Measurements from ENCODE around the gene LSM12. TPM values are rescaled to one million over a fixed set of nuclear protein-coding genes. Genes with fewer than 3 reads are reported as not detected.

Gene LSM12
- total RNA-seq, 2 experiments from 2014 or later = 61.9 to 62.5 TPM

DNA sequence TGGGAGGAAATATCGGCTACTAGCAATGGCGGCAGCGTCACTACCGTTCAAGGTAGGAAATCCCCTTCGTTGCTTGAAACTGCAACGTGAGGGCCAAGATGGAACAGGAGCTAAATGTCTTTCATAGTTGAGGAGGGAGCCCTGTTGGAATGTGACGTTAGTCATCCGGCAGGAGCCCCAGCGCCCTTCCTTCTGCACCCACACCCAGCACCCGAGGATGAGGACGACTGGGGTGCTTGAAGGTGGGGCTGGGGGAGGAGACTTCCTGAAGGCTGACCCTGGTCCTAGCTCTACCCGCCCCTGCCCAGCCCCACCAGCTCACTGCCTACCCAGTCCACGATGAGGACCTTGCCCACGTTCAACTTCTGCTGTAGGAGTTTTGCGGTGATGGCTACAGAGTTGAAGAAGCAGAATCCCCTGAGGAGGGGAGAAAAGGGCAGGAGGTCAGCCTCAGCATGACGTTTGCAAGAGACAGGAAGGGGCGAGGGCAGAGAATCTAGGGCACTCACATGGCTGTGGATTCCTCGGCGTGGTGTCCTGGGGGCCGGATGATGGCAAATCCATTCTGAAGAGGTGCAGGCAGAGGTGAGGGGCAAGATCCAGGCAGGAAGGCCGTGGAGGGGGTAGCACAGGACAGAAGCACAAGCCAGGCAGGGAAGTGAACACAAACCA lies 15.9 kb upstream of the LSM12 start:
- ChIA-PET POLR2A (no interaction called here), CTCF (no interaction called here)
- no peak overlapping the region for H3K4me3 Mint-ChIP-seq
- H3K27ac Mint-ChIP-seq = no peak overlapping the region
- H3K9me3 Mint-ChIP-seq (ENCODE audit: insufficient read depth) = no peaks in the 10 kb centered on the region
- DNase-seq (no peak), ATAC-seq (no peak)
- H3K27me3 Mint-ChIP-seq (ENCODE audit: low read depth) = no peaks in the 10 kb centered on the region
- H3K4me1 Mint-ChIP-seq (ENCODE audit: low read depth) = peaks cover 5% of the 10 kb centered on the region
- H3K36me3 Mint-ChIP-seq (ENCODE audit: low read depth) = peaks cover 11% of the 10 kb centered on the region

- CTCF ChIA-PET = no interaction called here
- POLR2A ChIA-PET = no interaction called here
- Mint-ChIP-seq H3K27me3 (ENCODE audit: low read depth) (no peaks in the 10 kb centered on the region), H3K27ac (no peak overlapping the region), H3K4me3 (no peak overlapping the region), H3K9me3 (ENCODE audit: insufficient read depth) (no peaks in the 10 kb centered on the region), H3K4me1 (ENCODE audit: low read depth) (no peaks in the 10 kb centered on the region), H3K36me3 (ENCODE audit: low read depth) (peaks cover 11% of the 10 kb centered on the region)
- ATAC-seq = no peak
- DNase-seq = no peak
These were observed 15.2 kb upstream of the LSM12 start for GRCh38 chr17:44081681-44082080.

DNA sequence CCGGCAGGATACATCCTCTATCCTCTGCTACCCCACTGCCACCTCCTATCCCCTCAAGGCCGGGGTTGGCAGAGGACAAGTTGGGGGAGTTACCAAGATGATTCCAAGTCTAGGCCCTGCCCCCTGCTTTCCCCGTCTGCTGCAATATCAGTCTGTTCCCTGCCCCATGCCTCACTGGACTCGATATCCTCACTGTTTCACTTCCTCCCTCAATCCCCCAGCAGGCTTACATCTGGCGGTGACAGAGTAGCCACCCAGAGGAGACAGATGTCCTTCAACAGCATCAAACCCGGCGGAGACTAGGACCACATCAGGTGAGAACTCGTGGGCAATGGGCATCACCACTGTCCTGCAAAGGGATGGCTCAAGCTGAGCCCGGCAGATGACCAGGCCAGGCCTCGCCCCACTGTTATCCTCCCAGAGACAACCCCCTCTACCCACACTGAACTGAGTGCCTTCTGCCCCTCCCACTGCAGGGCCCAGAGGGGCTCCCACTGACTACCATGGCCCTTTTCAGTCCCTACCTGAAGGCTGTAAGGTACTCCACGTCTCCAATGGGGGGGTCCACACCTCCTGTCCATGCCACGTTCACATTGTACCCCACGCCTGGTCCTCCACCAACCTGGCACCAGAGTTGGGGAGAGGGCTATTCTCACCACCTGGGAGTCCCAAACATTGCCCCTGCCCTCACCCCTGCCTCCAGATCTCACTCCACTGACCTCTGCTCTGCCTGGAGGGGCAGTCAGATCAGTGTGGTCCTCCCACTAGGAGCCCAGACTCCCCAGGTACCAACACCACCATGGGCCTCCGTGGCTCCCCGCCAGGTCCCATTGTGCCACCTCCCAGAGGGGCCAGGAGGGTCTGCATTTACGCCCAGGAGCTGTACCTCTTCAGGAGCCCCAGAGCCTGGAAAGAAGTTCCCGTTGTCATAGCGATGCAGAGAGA lies 13.7 kb upstream of the LSM12 start:
- ATAC-seq (no peak), DNase-seq (no peak)
- POLR2A ChIA-PET = no interaction called here
- no peaks in the 10 kb centered on the region for H3K27me3 Mint-ChIP-seq (ENCODE audit: low read depth)
- H3K4me1 Mint-ChIP-seq (ENCODE audit: low read depth) = no peaks in the 10 kb centered on the region
- no peak overlapping the region for H3K27ac Mint-ChIP-seq
- CTCF ChIA-PET = no interaction called here
- peaks cover 21% of the 10 kb centered on the region for H3K36me3 Mint-ChIP-seq (ENCODE audit: low read depth)
- no peak overlapping the region for H3K4me3 Mint-ChIP-seq
- no peaks in the 10 kb centered on the region for H3K9me3 Mint-ChIP-seq (ENCODE audit: insufficient read depth)

DNA sequence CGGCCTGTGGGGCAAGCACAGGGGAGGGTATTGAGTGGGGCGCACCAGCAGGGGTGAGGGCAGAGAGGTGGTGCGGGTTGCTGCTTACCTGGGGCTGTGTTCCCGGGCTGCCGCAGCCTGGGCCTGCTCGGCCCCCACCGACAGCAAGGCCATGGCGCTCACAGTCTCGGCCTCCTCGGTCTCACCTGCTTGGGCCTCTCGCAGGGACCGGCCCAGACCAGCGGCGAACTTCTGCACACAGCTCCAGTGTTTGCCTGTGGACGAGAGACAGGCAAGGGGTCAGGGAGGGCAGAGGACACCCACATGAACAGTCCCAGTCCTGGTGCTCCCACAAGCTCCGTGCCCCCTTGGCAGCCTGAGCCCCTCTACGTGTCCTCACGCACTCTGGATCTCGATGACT lies 11.9 kb upstream of the LSM12 start:
- Mint-ChIP-seq H3K4me3 (no peak overlapping the region), H3K4me1 (ENCODE audit: low read depth) (peaks cover 4% of the 10 kb centered on the region), H3K9me3 (ENCODE audit: insufficient read depth) (no peaks in the 10 kb centered on the region), H3K27ac (no peak overlapping the region), H3K27me3 (ENCODE audit: low read depth) (no peaks in the 10 kb centered on the region), H3K36me3 (ENCODE audit: low read depth) (peaks cover 20% of the 10 kb centered on the region)
- CTCF ChIA-PET = no interaction called here
- DNase-seq (no peak), ATAC-seq (no peak)
- POLR2A ChIA-PET = no interaction called here

DNA sequence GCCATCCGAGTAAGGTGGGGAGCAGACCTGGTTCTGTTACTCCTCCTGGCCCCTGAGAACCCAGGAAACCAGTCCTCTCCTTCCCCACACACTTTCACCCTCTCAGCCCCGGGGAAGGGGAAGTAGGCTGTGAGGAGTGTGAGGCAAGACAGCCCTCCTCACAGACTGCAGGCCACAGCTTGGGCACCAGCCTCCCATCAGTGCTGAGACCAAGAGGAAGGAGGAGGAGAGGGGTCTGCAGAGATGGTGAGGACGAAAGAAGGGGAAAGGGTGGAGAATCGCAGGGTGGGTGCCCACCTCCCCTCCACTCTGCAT lies 11.1 kb upstream of the LSM12 start:
- POLR2A ChIA-PET = interaction anchor here (0.9 kb wide), 1 partner anchor 11 kb away, joined by 3 read pairs; the partner anchor contains the start of gene LSM12
- Mint-ChIP-seq H3K4me3 (no peak overlapping the region), H3K27ac (no peak overlapping the region), H3K36me3 (ENCODE audit: low read depth) (peaks cover 19% of the 10 kb centered on the region), H3K4me1 (ENCODE audit: low read depth) (peaks cover 8% of the 10 kb centered on the region), H3K27me3 (ENCODE audit: low read depth) (no peaks in the 10 kb centered on the region), H3K9me3 (ENCODE audit: insufficient read depth) (no peaks in the 10 kb centered on the region)
- CTCF ChIA-PET = no interaction called here
- DNase-seq (no peak), ATAC-seq (no peak)

DNA sequence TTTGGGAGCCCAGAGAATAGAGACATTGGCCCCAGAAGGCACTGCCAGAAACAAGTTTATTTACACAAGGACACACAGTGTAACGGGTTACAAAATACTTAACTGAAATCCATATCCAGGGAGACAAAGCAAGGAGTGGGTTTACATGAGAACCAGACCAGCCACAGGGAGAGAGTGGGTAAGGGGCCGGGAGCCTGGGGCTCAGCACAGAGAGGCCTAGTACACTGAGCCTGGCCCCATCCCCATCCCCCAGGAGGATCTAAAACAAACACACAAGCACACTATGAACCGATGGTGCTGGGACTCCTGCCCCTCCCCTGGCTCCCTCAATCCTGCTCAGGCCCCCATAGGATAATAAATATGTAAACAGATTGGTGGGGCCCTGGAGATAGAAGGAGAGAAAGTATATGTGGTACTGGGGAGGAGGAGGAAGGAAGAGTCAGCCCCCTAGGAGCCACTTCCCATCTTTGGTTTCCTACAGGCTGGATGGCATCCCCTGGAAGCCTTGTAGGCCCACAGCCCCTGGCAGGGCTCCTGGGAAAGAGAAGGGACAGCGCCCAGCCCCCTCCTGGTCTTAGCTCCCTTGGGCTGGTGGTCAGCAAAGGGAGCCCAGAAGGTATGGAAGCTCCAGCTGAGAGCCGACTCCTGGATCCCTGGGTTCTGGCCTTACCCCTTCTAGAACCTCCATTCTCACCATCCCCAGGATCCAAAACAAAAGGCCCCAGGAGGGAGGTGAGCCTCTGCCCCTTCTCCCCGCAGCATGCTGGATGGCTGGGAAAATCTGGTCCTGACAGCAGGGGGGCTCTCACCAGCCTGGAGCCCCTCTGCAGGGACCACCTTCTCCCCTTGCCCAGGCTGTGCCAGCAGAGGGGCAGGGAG lies 10.5 kb upstream of the LSM12 start:
- Mint-ChIP-seq H3K4me1 (ENCODE audit: low read depth) (peaks cover 10% of the 10 kb centered on the region), H3K27ac (peak overlapping the region; percentile 12), H3K9me3 (ENCODE audit: insufficient read depth) (no peaks in the 10 kb centered on the region), H3K4me3 (no peak overlapping the region), H3K36me3 (ENCODE audit: low read depth) (peaks cover 14% of the 10 kb centered on the region), H3K27me3 (ENCODE audit: low read depth) (no peaks in the 10 kb centered on the region)
- ATAC-seq = no peak
- ChIA-PET CTCF (no interaction called here), POLR2A (interaction anchor here (0.9 kb wide), 1 partner anchor 10 kb away, joined by 3 read pairs; the partner anchor contains the start of gene LSM12)
- DNase-seq = no peak

- Mint-ChIP-seq H3K4me1 (ENCODE audit: low read depth) (peaks cover 19% of the 10 kb centered on the region), H3K9me3 (ENCODE audit: insufficient read depth) (no peaks in the 10 kb centered on the region), H3K27me3 (ENCODE audit: low read depth) (no peaks in the 10 kb centered on the region), H3K4me3 (no peak overlapping the region), H3K36me3 (ENCODE audit: low read depth) (peaks cover 13% of the 10 kb centered on the region), H3K27ac (no peak overlapping the region)
- CTCF ChIA-PET = interaction anchor here (3.2 kb wide), 1 partner anchor 8 kb away, joined by 13 read pairs; no protein-coding TSS in a partner anchor
- ATAC-seq (no peak), DNase-seq (no peak)
- POLR2A ChIA-PET = interaction anchor here (0.5 kb wide), 1 partner anchor 1133 kb away, joined by 3 read pairs; no protein-coding TSS in a partner anchor
These were observed 9.3 kb upstream of the LSM12 start for GRCh38 chr17:44075598-44076293.

DNA sequence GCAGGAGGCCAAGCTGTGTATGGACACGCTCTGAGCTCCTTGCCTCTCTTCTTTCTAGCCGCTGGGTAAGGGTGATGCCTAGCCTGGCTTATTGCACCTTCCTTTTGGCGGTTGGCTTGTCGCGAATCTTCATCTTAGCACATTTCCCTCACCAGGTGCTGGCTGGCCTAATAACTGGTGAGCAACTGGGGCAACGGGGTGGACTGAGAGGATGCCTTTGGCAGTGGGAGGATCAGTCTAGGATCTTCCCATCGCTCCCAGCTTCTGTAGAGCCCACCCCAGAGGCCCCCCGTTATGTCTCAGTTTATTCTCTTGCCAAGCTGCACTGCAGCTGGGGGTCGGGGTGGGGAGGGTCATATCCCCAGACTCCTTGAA lies 8.4 kb upstream of the LSM12 start:
- ChIA-PET POLR2A (interaction anchor here (0.5 to 0.9 kb wide), 2 partner anchors 9 to 1132 kb away, joined by 3 read pairs; no protein-coding TSS in a partner anchor), CTCF (interaction anchor here (1.0 to 3.2 kb wide), 3 partner anchors 9 to 131 kb away, joined by 3 to 13 read pairs (median 5); no protein-coding TSS in a partner anchor)
- no peaks in the 10 kb centered on the region for H3K27me3 Mint-ChIP-seq (ENCODE audit: low read depth)
- H3K27ac Mint-ChIP-seq = no peak overlapping the region
- no peaks in the 10 kb centered on the region for H3K9me3 Mint-ChIP-seq (ENCODE audit: insufficient read depth)
- no peak overlapping the region for H3K4me3 Mint-ChIP-seq
- no peak for DNase-seq
- no peak for ATAC-seq
- peaks cover 26% of the 10 kb centered on the region for H3K4me1 Mint-ChIP-seq (ENCODE audit: low read depth)
- H3K36me3 Mint-ChIP-seq (ENCODE audit: low read depth) = peaks cover 13% of the 10 kb centered on the region

GRCh38 chr17:44074231-44074910 lies 7.9 kb upstream of the LSM12 start:
- Mint-ChIP-seq H3K4me1 (ENCODE audit: low read depth) (peaks cover 28% of the 10 kb centered on the region), H3K4me3 (no peak overlapping the region), H3K27ac (no peak overlapping the region), H3K9me3 (ENCODE audit: insufficient read depth) (no peaks in the 10 kb centered on the region), H3K27me3 (ENCODE audit: low read depth) (no peaks in the 10 kb centered on the region), H3K36me3 (ENCODE audit: low read depth) (peaks cover 13% of the 10 kb centered on the region)
- ATAC-seq (no peak), DNase-seq (no peak)
- ChIA-PET POLR2A (interaction anchor here (0.9 kb wide), 1 partner anchor 8 kb away, joined by 3 read pairs; no protein-coding TSS in a partner anchor), CTCF (interaction anchor here (1.0 to 3.2 kb wide), 3 partner anchors 10 to 130 kb away, joined by 3 to 13 read pairs (median 5); no protein-coding TSS in a partner anchor)

DNA sequence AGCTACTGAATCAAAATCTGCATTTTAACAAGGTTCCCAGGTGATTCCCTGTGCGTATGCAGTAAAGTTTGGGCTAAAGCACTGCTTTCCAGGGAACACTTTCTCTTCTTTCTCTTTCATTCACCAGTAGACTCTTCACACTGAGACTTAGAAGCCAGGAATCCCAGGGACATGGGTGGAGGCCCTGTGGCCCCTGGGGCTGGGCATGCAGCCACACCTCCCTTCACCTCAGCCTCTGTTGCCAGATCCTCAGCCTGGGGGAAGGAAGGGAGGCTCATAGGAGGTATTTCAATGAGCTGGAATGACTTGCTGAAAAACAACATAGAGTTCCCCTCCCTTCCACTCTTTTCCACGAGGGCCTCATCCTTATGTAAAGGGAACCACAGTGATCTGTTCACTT lies 5.3 kb upstream of the LSM12 start:
- Mint-ChIP-seq H3K36me3 (ENCODE audit: low read depth) (peaks cover 13% of the 10 kb centered on the region), H3K27me3 (ENCODE audit: low read depth) (no peaks in the 10 kb centered on the region), H3K4me3 (peak overlapping the region; percentile 91), H3K9me3 (ENCODE audit: insufficient read depth) (no peaks in the 10 kb centered on the region), H3K4me1 (ENCODE audit: low read depth) (peaks cover 35% of the 10 kb centered on the region), H3K27ac (peak overlapping the region; percentile 76)
- ATAC-seq (no peak), DNase-seq (no peak)
- ChIA-PET POLR2A (interaction anchor here (0.7 to 1.0 kb wide), 2 partner anchors 35 to 60 kb away, joined by 3 to 4 read pairs; no protein-coding TSS in a partner anchor), CTCF (interaction anchor here (0.6 kb wide), 1 partner anchor 44 kb away, joined by 3 read pairs; no protein-coding TSS in a partner anchor)

Measured in activated CD8-positive, alpha-beta T cell treated with anti-CD3 and anti-CD28 coated beads, Interleukin-2, amount 10 ng/mL, durations not matched to agents 7 days and 5 days (primary cell).